ENCODE results near the gene MS4A14.
"Not testable (repeated sequence)": the region's sequence is repeated elsewhere in the genome, so short reads cannot be mapped to it uniquely, and the experiment has no call there.

MS4A14 gene

GRCh38 chr11:60396382-60396781 is at the start of gene MS4A14:
Gene MS4A14 (plus strand): TSS chr11:60396459. CDS start chr11:60396579, 120 bp downstream.
- no peak for DNase-seq

- no peak for DNase-seq
Measured at GRCh38 chr11:60347084-60347797, 49.0 kb upstream of the MS4A14 start.

- DNase-seq: no peak
Measured at GRCh38 chr11:60348116-60348515, 48.1 kb upstream of the MS4A14 start.

GRCh38 chr11:60349990-60350389 is 46.3 kb upstream of the MS4A14 start:
- no peak for DNase-seq

GRCh38 chr11:60357771-60358170 is 38.5 kb upstream of the MS4A14 start:
- DNase-seq: peak in 1 of 2 donors; percentile 60

GRCh38 chr11:60360621-60361020 is 35.6 kb upstream of the MS4A14 start:
- no peak for DNase-seq

GRCh38 chr11:60362241-60362640 is 34.0 kb upstream of the MS4A14 start:
- no peak for DNase-seq

- DNase-seq: peak; percentile 21 to 76
Measured at GRCh38 chr11:60363542-60364470, 32.5 kb upstream of the MS4A14 start.

GRCh38 chr11:60366262-60366904 is 29.9 kb upstream of the MS4A14 start:
- not testable (repeated sequence) for DNase-seq

GRCh38 chr11:60367009-60367408 is 29.2 kb upstream of the MS4A14 start:
- DNase-seq: no peak

- no peak for DNase-seq
Measured at GRCh38 chr11:60367896-60368295, 28.4 kb upstream of the MS4A14 start.

GRCh38 chr11:60370252-60370810 is 25.9 kb upstream of the MS4A14 start:
- no peak for DNase-seq

- DNase-seq: no peak
Measured at GRCh38 chr11:60370811-60371298, 25.4 kb upstream of the MS4A14 start.

- DNase-seq: no peak
Measured at GRCh38 chr11:60371386-60371785, 24.9 kb upstream of the MS4A14 start.

GRCh38 chr11:60371854-60372253 is 24.4 kb upstream of the MS4A14 start:
- no peak for DNase-seq

GRCh38 chr11:60372767-60373166 is 23.5 kb upstream of the MS4A14 start:
- DNase-seq: no peak

- no peak for DNase-seq
Measured at GRCh38 chr11:60375316-60375715, 20.9 kb upstream of the MS4A14 start.

GRCh38 chr11:60376601-60377000 is 19.7 kb upstream of the MS4A14 start:
- DNase-seq: peak in 1 of 2 donors; percentile 12

- peak; percentile 28 to 36 for DNase-seq
Measured at GRCh38 chr11:60377401-60378136, 18.7 kb upstream of the MS4A14 start.

GRCh38 chr11:60378354-60378753 is 17.9 kb upstream of the MS4A14 start, which contains the start of gene MS4A7:
Gene MS4A7 (plus strand): TSS chr11:60378532. CDS start chr11:60383142, 4,610 bp downstream.
- DNase-seq: peak; percentile 41 to 96

GRCh38 chr11:60389279-60389910 is 6.9 kb upstream of the MS4A14 start:
- DNase-seq: peak in 1 of 2 donors; percentile 72
